ENCODE results near the gene KMT5B.
A peak's percentile ranks its signal among the peaks of the same experiment; 100 is the strongest.

Gene KMT5B

GRCh38 chr11:68120273-68121066 is 92.6 kb downstream of the KMT5B start:
- H3K36me3 ChIP-seq = no peaks in the 10 kb centered on the region
- peaks cover 38 to 41% of the 10 kb centered on the region in 2 experiments for H3K4me1 ChIP-seq (ENCODE audit: control insufficient read depth in 1 of 2, insufficient read depth in 1 of 2, low read depth in 1 of 2, low read length in 1 of 2)
- TF ChIP-seq CTCF (IDR thresholded peaks at IDR 0.05) = no peak
- peak overlapping the region; percentile 93 for H3K27ac ChIP-seq
- H3K27me3 ChIP-seq = no peaks in the 10 kb centered on the region
- H3K4me3 ChIP-seq (ENCODE audit: low read depth in 1 of 2, low read length in 1 of 2) = peak overlapping the region; percentile 55 to 79
- no peaks in the 10 kb centered on the region for H3K9me3 ChIP-seq

GRCh38 chr11:68118706-68119448 is 94.2 kb downstream of the KMT5B start:
- H3K27me3 ChIP-seq = no peaks in the 10 kb centered on the region
- no peak overlapping the region for H3K4me3 ChIP-seq (ENCODE audit: low read depth in 1 of 2, low read length in 1 of 2)
- H3K27ac ChIP-seq = peak overlapping the region; percentile 93
- no peak for TF ChIP-seq CTCF (IDR thresholded peaks at IDR 0.05)
- H3K9me3 ChIP-seq = no peaks in the 10 kb centered on the region
- peaks cover 48% of the 10 kb centered on the region in 2 experiments for H3K4me1 ChIP-seq (ENCODE audit: control insufficient read depth in 1 of 2, insufficient read depth in 1 of 2, low read depth in 1 of 2, low read length in 1 of 2)
- no peaks in the 10 kb centered on the region for H3K36me3 ChIP-seq

GRCh38 chr11:68117853-68118470 is 95.1 kb downstream of the KMT5B start:
- H3K4me1 ChIP-seq (ENCODE audit: control insufficient read depth in 1 of 2, insufficient read depth in 1 of 2, low read depth in 1 of 2, low read length in 1 of 2) = peaks cover 48% of the 10 kb centered on the region in 2 experiments
- H3K27me3 ChIP-seq = no peaks in the 10 kb centered on the region
- H3K36me3 ChIP-seq = no peaks in the 10 kb centered on the region
- peak overlapping the region; percentile 93 for H3K27ac ChIP-seq
- H3K9me3 ChIP-seq = no peaks in the 10 kb centered on the region
- TF ChIP-seq CTCF (IDR thresholded peaks at IDR 0.05) = no peak
- H3K4me3 ChIP-seq (ENCODE audit: low read depth in 1 of 2, low read length in 1 of 2) = no peak overlapping the region

GRCh38 chr11:68116974-68117373 is 96.1 kb downstream of the KMT5B start:
- no peaks in the 10 kb centered on the region for H3K9me3 ChIP-seq
- H3K27me3 ChIP-seq = no peaks in the 10 kb centered on the region
- H3K4me3 ChIP-seq (ENCODE audit: low read depth in 1 of 2, low read length in 1 of 2) = no peak overlapping the region
- no peak for TF ChIP-seq CTCF (IDR thresholded peaks at IDR 0.05)
- no peaks in the 10 kb centered on the region for H3K36me3 ChIP-seq
- peaks cover 44% of the 10 kb centered on the region in 2 experiments for H3K4me1 ChIP-seq (ENCODE audit: control insufficient read depth in 1 of 2, insufficient read depth in 1 of 2, low read depth in 1 of 2, low read length in 1 of 2)
- no peak overlapping the region for H3K27ac ChIP-seq

GRCh38 chr11:68116126-68116525 is 97.0 kb downstream of the KMT5B start:
- H3K9me3 ChIP-seq = no peaks in the 10 kb centered on the region
- TF ChIP-seq CTCF (IDR thresholded peaks at IDR 0.05) = no peak
- H3K4me1 ChIP-seq (ENCODE audit: control insufficient read depth in 1 of 2, insufficient read depth in 1 of 2, low read depth in 1 of 2, low read length in 1 of 2) = peaks cover 41% of the 10 kb centered on the region in 2 experiments
- H3K27ac ChIP-seq = peak overlapping the region; percentile 65
- no peak overlapping the region for H3K4me3 ChIP-seq (ENCODE audit: low read depth in 1 of 2, low read length in 1 of 2)
- no peaks in the 10 kb centered on the region for H3K36me3 ChIP-seq
- H3K27me3 ChIP-seq = no peaks in the 10 kb centered on the region

Measured in neutrophil (primary cell).